Glomerular visceral epithelial cell (primary cell): ENCODE results near the gene DNAH6.
"Not testable (repeated sequence)": the region's sequence is repeated elsewhere in the genome, so short reads cannot be mapped to it uniquely, and the experiment has no call there.

Source experiments
- DNase-seq: peaks from one replicate; pipeline ENCODE4 v3.0.0-alpha.2; 2016; ENCODE audit errors: extremely low spot score

Gene DNAH6

GRCh38 chr2:84755096-84755495, 238.8 kb downstream of the DNAH6 start:
- DNase-seq = no peak

DNA sequence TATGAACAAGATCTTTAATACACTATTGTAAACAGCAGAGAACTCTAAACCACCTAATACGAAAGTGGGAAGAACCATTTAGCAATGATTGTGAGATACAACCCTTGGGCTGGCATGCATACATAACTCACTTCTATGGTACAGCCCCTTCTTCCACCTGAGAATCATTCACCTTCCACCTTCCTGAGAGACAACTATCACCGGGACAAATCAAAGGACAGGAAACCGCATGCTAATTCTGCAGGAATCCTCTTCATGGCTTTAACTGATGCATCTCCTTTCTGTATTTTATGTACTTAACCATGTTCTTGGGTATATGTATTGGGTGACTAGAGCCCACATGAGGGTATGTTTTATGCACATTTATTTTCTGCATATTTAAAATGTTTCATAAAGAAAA, 241.3 kb downstream of the DNAH6 start:
- DNase-seq = no peak

- DNase-seq = no peak
Observed at GRCh38 chr2:84766791-84767190, 250.5 kb downstream of the DNAH6 start.

DNA sequence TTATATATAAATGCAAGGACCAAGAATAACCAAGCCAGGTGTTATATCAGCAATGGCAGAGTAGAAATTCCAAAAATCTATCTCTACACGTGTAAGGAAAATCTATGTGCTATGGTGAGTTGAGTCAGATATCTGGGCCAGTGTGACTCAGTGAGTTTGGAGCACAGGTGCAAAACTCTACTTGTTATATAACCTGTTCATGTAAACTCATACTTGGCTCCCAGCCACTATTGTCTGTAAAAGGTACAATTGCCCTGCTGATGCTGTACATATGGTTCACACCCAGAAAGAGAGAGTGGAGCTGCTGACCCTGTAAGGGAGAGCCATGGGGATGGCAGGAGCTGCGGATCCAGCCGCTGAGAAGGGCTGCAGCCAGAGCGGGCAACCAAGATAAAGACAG, 252.5 kb downstream of the DNAH6 start:
- DNase-seq = no peak

DNA sequence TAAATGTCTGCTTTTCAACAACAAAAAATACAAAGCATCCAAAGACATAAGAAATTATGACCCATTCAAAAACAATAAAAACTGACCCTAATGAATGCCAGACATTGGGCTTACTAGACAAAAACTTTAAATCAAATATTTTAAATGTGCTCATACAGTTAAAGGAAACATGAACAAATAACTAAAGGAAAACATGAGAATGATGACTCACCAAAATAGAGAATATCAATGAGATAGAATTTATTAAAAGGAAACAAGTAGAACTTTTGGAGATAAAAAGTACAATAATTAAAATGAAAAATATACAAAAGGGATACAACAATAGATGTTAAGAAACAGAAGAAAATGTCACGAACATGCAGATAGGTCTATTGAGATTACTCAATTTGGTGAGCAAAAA, 254.0 kb downstream of the DNAH6 start:
- DNase-seq = no peak

- no peak for DNase-seq
Observed at GRCh38 chr2:84771251-84771650, 255.0 kb downstream of the DNAH6 start.

DNA sequence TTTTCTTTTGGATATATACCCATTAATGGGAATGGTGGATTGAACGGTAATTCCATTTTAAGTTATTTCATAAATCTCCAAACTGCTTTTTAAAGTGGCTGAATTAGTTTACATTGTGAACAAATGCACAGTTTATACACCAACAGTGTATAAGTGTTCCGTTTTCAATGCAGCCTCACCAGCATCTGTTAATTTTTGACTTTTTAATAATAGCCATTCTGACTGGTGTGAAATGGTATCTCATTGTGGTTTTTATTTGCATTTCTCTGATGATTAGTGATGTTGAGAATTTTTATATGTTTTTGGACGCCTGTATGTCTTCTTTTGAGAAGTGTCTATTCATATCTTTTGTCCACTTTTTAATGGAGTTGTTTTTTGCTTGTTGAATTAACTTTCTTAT, 257.3 kb downstream of the DNAH6 start:
- not testable (repeated sequence) for DNase-seq

GRCh38 chr2:84776011-84776410, 259.7 kb downstream of the DNAH6 start:
- peak; percentile 17 for DNase-seq

- DNase-seq = no peak
Observed at GRCh38 chr2:84778911-84779690, 262.8 kb downstream of the DNAH6 start.

- no peak for DNase-seq
Observed at GRCh38 chr2:84779781-84780180, 263.5 kb downstream of the DNAH6 start.

- peak; percentile 16 for DNase-seq
Observed at GRCh38 chr2:84781942-84782716, 265.8 kb downstream of the DNAH6 start.

DNA sequence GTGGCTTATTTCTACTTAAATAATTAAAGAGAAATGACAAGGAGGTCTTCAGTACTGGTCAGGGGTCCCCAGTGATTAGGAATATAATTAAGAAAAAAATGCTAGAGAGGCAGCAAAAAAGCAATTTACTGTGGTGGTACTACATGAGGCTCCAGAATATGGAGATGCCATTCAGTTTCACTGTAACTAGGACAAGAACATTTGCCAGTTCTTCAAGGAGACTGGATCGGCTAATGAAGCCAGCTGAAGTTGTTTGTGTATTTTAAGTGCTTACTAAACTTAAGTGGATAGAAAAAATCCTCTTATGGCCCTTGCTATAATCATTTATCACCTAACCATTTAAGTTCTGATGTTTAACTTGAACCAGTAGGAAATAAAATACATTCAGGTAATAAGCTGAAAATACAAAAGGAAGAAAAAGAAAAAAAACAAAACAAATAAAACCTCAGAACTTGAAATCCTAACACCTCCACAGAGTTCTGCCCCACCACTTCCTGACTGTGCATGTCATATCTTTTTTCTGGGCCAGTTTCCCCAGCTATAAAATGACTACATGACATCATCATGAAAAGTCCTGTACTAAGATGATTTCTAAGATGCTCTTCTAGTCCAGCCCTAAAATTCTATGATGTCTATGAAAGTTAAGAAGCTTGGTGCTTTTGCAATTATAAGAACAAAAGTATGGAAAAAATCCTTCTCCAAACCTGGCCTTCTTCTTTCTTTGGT, 266.6 kb downstream of the DNAH6 start:
- peak; percentile 2 for DNase-seq

GRCh38 chr2:84785950-84786349, 269.7 kb downstream of the DNAH6 start:
- no peak for DNase-seq

- no peak for DNase-seq
Observed at GRCh38 chr2:84786601-84787000, 270.3 kb downstream of the DNAH6 start.

DNA sequence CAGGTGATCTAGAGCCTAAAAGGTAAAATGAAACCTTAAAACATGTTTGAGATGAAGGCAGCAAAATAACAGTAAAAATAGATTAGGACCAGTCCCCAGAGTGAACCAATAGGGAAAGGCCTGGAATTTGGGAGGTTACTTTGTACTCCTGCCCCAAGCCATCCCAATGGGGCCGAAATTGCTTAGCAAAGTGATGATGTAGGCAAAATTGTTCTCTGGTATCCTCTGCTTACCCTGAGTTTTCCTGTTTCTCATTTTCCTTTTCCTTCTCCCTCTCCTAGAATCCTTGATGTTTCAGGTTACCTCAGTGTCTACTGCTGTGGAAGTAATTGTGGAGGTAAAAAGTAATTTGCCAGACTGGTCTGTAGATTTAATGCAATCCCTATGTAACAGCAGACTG, 271.7 kb downstream of the DNAH6 start:
- DNase-seq = no peak

DNA sequence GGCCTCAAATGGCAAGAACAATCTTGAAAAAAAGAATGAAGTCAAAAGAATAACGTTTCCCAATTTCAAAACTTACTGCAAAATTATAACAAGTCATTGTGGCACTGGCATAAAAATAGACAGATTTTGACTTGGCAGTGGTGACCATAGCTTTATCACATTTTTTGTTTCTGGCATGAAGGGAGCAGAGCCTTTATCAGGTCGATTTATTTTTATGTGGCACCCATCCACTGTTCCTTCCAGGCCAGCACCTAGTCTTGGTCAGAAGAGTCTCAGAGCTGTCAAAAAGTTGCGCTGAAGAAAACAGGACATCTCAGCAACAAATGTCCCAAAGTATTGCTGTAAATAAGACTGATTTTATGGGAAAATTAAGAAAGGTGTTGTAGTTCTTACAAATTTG, 272.2 kb downstream of the DNAH6 start:
- DNase-seq = no peak

- no peak for DNase-seq
Observed at GRCh38 chr2:84792856-84793522, 276.7 kb downstream of the DNAH6 start.

DNA sequence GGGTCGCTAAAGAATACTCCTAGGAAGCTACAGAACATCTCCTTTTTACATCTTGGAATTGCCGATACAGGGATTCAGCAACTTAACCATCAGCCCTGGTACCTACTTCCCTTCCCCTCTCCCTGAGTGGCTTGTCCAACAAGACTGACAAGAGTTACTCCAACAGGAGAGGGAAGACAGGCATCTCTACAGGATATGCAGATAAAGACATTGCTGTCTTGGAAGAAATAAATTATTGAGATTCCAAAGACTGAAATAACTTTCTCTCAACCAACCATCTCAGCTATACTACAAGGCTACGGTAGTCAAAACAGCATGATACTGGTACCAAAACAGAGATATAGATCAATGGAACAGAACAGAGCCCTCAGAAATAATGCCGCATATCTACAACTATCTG, 277.3 kb downstream of the DNAH6 start:
- no peak for DNase-seq

- DNase-seq = no peak
Observed at GRCh38 chr2:84796798-84797197, 280.5 kb downstream of the DNAH6 start.

GRCh38 chr2:84797271-84797670, 281.0 kb downstream of the DNAH6 start:
- no peak for DNase-seq

DNA sequence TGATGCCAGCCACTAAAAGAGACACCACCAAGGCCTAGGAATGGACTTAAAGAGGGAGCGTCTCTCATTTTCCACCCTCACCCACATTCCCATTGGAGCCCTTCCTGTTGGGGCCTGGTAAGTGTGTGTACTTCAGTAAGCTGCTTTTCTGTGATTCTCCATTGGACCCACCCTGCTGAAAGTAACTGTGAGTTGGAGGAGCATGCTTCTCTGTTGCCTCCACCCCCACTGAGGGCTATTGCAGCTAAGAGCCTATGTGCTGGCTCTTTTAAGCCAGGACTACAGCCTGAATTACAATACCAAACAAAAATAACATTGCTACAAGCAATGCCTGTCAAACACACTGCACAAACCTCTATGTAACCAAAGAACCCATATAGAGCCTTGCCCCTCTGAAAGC, 283.5 kb downstream of the DNAH6 start:
- DNase-seq = no peak

- DNase-seq = no peak
Observed at GRCh38 chr2:84800194-84800805, 284.0 kb downstream of the DNAH6 start.
